ENCODE data around the gene ENAH.

Gene ENAH

GRCh38 chr1:225471453-225472301, 181.2 kb downstream of the ENAH start:
- no peak for TF ChIP-seq CTCF (conservative IDR thresholded peaks at IDR 0.05; ENCODE audit: low read depth, low read length)
- H3K4me3 ChIP-seq (ENCODE audit: low read length), result no peak overlapping the region
- DNase-seq (ENCODE audit: low read depth), result no peak

- no peak overlapping the region for H3K4me3 ChIP-seq (ENCODE audit: low read length)
- no peak for TF ChIP-seq CTCF (conservative IDR thresholded peaks at IDR 0.05; ENCODE audit: low read depth, low read length)
- DNase-seq (ENCODE audit: low read depth), result no peak
Measured at GRCh38 chr1:225471109-225471452, 181.8 kb downstream of the ENAH start.

GRCh38 chr1:225470211-225471108, 182.5 kb downstream of the ENAH start:
- no peak for DNase-seq (ENCODE audit: low read depth)
- no peak for TF ChIP-seq CTCF (conservative IDR thresholded peaks at IDR 0.05; ENCODE audit: low read depth, low read length)
- H3K4me3 ChIP-seq (ENCODE audit: low read length), result no peak overlapping the region

- no peak for TF ChIP-seq CTCF (conservative IDR thresholded peaks at IDR 0.05; ENCODE audit: low read depth, low read length)
- no peak for DNase-seq (ENCODE audit: low read depth)
Measured at GRCh38 chr1:225469051-225469450, 183.9 kb downstream of the ENAH start.

GRCh38 chr1:225468270-225469020, 184.5 kb downstream of the ENAH start:
- H3K4me3 ChIP-seq (ENCODE audit: low read length), result no peak overlapping the region
- no peak for DNase-seq (ENCODE audit: low read depth)
- no peak for TF ChIP-seq CTCF (conservative IDR thresholded peaks at IDR 0.05; ENCODE audit: low read depth, low read length)

More at GRCh38 chr1:225469051-225469450, 183.9 kb downstream of the ENAH start:
- no peak overlapping the region for H3K4me3 ChIP-seq (ENCODE audit: low read length)

- DNase-seq (ENCODE audit: low read depth), result no peak
Measured at GRCh38 chr1:225467193-225468020, 185.5 kb downstream of the ENAH start.

More at GRCh38 chr1:225467193-225468020, 185.5 kb downstream of the ENAH start:
- no peak overlapping the region for H3K4me3 ChIP-seq (ENCODE audit: low read length)
- TF ChIP-seq CTCF (conservative IDR thresholded peaks at IDR 0.05; ENCODE audit: low read depth, low read length), result no peak
